ENCODE data around the gene FUNDC2. TPM values are rescaled to one million over a fixed set of nuclear protein-coding genes. Genes with fewer than 3 reads are reported as not detected.

FUNDC2 gene
- total RNA-seq, 1 experiment from 2014 or later, result 80.7 TPM

- POLR2A ChIA-PET (ENCODE audit: unreplicated experiment), result interaction anchor here (0.6 kb wide), 1 partner anchor 90 kb away, joined by 6 read pairs; no protein-coding TSS in a partner anchor
- DNase-seq, result no peak
These were observed 44.0 kb downstream of the FUNDC2 start for GRCh38 chrX:155070663-155070974.

DNA sequence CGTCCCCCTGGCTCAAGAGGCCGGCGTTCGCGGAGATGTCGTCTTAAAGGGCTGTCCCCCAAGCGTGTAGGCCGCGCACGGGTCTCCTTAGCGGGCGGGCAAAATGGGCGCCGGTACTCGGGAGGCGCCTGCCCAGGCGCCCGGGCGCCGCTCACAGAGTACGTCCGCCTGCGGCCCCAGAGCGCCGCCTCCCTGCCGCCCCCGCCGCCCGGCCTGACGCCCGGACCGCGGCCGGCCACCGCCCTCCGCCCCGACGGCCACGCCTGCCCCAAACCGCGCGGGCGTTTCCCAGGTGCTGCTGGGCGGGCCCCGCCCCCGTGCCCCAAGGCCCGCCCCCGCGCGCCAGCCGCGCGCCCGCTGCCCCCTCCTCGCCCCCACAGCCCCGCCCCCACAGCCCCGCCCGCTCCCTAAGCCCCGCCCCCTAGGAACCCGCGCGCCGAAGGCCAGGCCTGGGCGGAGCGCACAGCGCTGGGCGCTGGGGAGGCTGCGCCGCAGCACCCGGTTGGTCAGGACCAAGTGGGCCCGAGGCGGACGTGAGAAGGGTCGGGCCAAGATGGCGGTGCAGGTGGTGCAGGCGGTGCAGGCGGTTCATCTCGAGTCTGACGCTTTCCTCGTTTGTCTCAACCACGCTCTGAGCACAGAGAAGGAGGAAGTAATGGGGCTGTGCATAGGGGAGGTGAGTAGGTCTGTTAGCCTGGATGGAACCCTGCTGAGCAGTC, 44.5 kb downstream of the FUNDC2 start, which contains the start of the genes BRCC3, CMC4 and MTCP1:
TSS of gene BRCC3 (plus strand) at position 534 of the 719 bp plus-strand sequence. CDS start at position 554, 20 bp downstream.
TSS of gene CMC4 (minus strand) at position 162 of the 719 bp plus-strand sequence. CDS start 7,113 bp downstream, outside the sequence.
TSS of gene MTCP1 (minus strand) at position 162 of the 719 bp plus-strand sequence. CDS start 5,126 bp downstream, outside the sequence.
- TF ChIP-seq, protein P1, sequence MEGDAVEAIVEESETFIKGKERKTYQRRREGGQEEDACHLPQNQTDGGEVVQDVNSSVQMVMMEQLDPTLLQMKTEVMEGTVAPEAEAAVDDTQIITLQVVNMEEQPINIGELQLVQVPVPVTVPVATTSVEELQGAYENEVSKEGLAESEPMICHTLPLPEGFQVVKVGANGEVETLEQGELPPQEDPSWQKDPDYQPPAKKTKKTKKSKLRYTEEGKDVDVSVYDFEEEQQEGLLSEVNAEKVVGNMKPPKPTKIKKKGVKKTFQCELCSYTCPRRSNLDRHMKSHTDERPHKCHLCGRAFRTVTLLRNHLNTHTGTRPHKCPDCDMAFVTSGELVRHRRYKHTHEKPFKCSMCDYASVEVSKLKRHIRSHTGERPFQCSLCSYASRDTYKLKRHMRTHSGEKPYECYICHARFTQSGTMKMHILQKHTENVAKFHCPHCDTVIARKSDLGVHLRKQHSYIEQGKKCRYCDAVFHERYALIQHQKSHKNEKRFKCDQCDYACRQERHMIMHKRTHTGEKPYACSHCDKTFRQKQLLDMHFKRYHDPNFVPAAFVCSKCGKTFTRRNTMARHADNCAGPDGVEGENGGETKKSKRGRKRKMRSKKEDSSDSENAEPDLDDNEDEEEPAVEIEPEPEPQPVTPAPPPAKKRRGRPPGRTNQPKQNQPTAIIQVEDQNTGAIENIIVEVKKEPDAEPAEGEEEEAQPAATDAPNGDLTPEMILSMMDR (conservative IDR thresholded peaks at IDR 0.05; ENCODE audit: low read depth, low read length), result no peak
- TF ChIP-seq EZH2phosphoT487 (IDR thresholded peaks at IDR 0.05; ENCODE audit: borderline replicate concordance, low read length), result no peak
- TF ChIP-seq EZH2 (IDR thresholded peaks at IDR 0.05; ENCODE audit: low read length, unreplicated experiment), result no peak
- Histone ChIP-seq H2AFZ (ENCODE audit: low read length) (peak within 1 kb of the TSS; percentile 83), H3K4me2 (ENCODE audit: low read length) (peak within 1 kb of the TSS; percentile 97), H3K36me3 (ENCODE audit: low read depth, low read length) (peaks cover 3% of the 10 kb centered on the region; the same call in 1 of the 2 replicates), H3K9me3 (ENCODE audit: low read length) (no peaks in the 10 kb centered on the region), H3K27me3 (ENCODE audit: low read length) (no peaks in the 10 kb centered on the region), H3K27ac (ENCODE audit: low read length) (peak within 1 kb of the TSS; percentile 44), H3F3A (ENCODE audit: low read length, unreplicated experiment) (no peaks in the 10 kb centered on the region), H4K20me1 (ENCODE audit: low read length) (peaks cover 7% of the 10 kb centered on the region; the same call in 1 of the 2 replicates), H3K79me2 (ENCODE audit: low read length) (peaks cover 79% of the 10 kb centered on the region), H3K4me3 (ENCODE audit: low read length) (peak within 1 kb of the TSS; percentile 98), H3K9me2 (replicated peaks; ENCODE audit: low read length) (no peaks in the 10 kb centered on the region), H3K9ac (ENCODE audit: low read length) (peak within 1 kb of the TSS; percentile 86), H3K4me1 (ENCODE audit: insufficient read depth, low read length) (peaks cover 47% of the 10 kb centered on the region)
- no TSS peak for BruUV-seq (replicated peaks)
- intact Hi-C loops (cut with micrococcal nuclease), result loop anchor here (1.0 kb wide), 1 partner anchor 45 kb away; the partner anchor contains the start of gene FUNDC2
- CTCF ChIA-PET, result no interaction called here
- POLR2A ChIA-PET (ENCODE audit: unreplicated experiment), result interaction anchor here (0.6 kb wide), 1 partner anchor 90 kb away, joined by 6 read pairs; no protein-coding TSS in a partner anchor
- ATAC-seq (peak; percentile 87), DNase-seq (peak; percentile 85)

More at GRCh38 chrX:155070663-155070974, 44.0 kb downstream of the FUNDC2 start:
- peaks cover 52% of the 10 kb centered on the region for H3K4me1 ChIP-seq (ENCODE audit: insufficient read depth, low read length)
- H3K79me2 ChIP-seq (ENCODE audit: low read length), result peaks cover 84% of the 10 kb centered on the region
- H3K9ac ChIP-seq (ENCODE audit: low read length), result peak overlapping the region; percentile 75
- peak overlapping the region; percentile 44 for H3K27ac ChIP-seq (ENCODE audit: low read length)
- H3K9me2 ChIP-seq (replicated peaks; ENCODE audit: low read length), result no peaks in the 10 kb centered on the region
- H3K4me2 ChIP-seq (ENCODE audit: low read length), result peak overlapping the region; percentile 89
- intact Hi-C loops (cut with micrococcal nuclease), result no loop called here
- TF ChIP-seq, protein P1 (conservative IDR thresholded peaks at IDR 0.05; ENCODE audit: low read depth, low read length), result no peak
- TF ChIP-seq EZH2 (IDR thresholded peaks at IDR 0.05; ENCODE audit: low read length, unreplicated experiment) (no peak), EZH2phosphoT487 (IDR thresholded peaks at IDR 0.05; ENCODE audit: borderline replicate concordance, low read length) (no peak)
- H3K4me3 ChIP-seq (ENCODE audit: low read length), result peak overlapping the region; percentile 83
- BruUV-seq (replicated peaks), result TSS peak; percentile 59
- H4K20me1 ChIP-seq (ENCODE audit: low read length), result peaks cover 7% of the 10 kb centered on the region; the same call in 1 of the 2 replicates
- H2AFZ ChIP-seq (ENCODE audit: low read length), result peak overlapping the region; percentile 83
- no peaks in the 10 kb centered on the region for H3F3A ChIP-seq (ENCODE audit: low read length, unreplicated experiment)
- peak; percentile 9 for ATAC-seq
- peaks cover 3% of the 10 kb centered on the region; the same call in 1 of the 2 replicates for H3K36me3 ChIP-seq (ENCODE audit: low read depth, low read length)
- H3K27me3 ChIP-seq (ENCODE audit: low read length), result no peaks in the 10 kb centered on the region
- H3K9me3 ChIP-seq (ENCODE audit: low read length), result no peaks in the 10 kb centered on the region
- CTCF ChIA-PET, result no interaction called here

All from PC-3 (cell line).